Measurements from ENCODE around the gene BCORL1.

BCORL1 gene

GRCh38 chrX:130030826-130031225 is 48.4 kb downstream of the BCORL1 start:
- no peak for TF ChIP-seq CTCF (IDR thresholded peaks at IDR 0.05)
- no peaks in the 10 kb centered on the region for H3K27me3 ChIP-seq
- no peak overlapping the region for H3K27ac ChIP-seq
- peaks cover 5 to 70% (median 49%) of the 10 kb centered on the region in 3 donors for H3K36me3 ChIP-seq
- no peaks in the 10 kb centered on the region for H3K9me3 ChIP-seq
- H3K4me3 ChIP-seq, result no peak overlapping the region
- DNase-seq, result no peak
- intact Hi-C loops (cut with DNase I; ENCODE audit: low total_unique reads), result loop anchor here (10.0 kb wide), 1 partner anchor 436 kb away; no protein-coding TSS in a partner anchor
- H3K4me1 ChIP-seq, result no peaks in the 10 kb centered on the region

GRCh38 chrX:130032552-130032951 is 50.1 kb downstream of the BCORL1 start:
- no peaks in the 10 kb centered on the region for H3K4me1 ChIP-seq
- no peak for DNase-seq
- no peak for TF ChIP-seq CTCF (IDR thresholded peaks at IDR 0.05)
- H3K36me3 ChIP-seq, result peaks cover 12 to 75% (median 55%) of the 10 kb centered on the region in 3 donors
- H3K27me3 ChIP-seq, result no peaks in the 10 kb centered on the region
- no peak overlapping the region for H3K4me3 ChIP-seq
- no peak overlapping the region for H3K27ac ChIP-seq
- H3K9me3 ChIP-seq, result no peaks in the 10 kb centered on the region
- intact Hi-C loops (cut with DNase I; ENCODE audit: low total_unique reads), result loop anchor here (10.0 kb wide), 1 partner anchor 438 kb away; no protein-coding TSS in a partner anchor

- no peaks in the 10 kb centered on the region for H3K27me3 ChIP-seq
- no peak for TF ChIP-seq CTCF (IDR thresholded peaks at IDR 0.05)
- peaks cover 23 to 90% (median 63%) of the 10 kb centered on the region in 3 donors for H3K36me3 ChIP-seq
- DNase-seq, result no peak
- H3K4me3 ChIP-seq, result no peak overlapping the region
- H3K27ac ChIP-seq, result no peak overlapping the region
- intact Hi-C loops (cut with DNase I; ENCODE audit: low total_unique reads), result loop anchor here (10.0 kb wide), 1 partner anchor 439 kb away; no protein-coding TSS in a partner anchor
- H3K9me3 ChIP-seq, result no peaks in the 10 kb centered on the region
- no peaks in the 10 kb centered on the region for H3K4me1 ChIP-seq
Measured at GRCh38 chrX:130034178-130034577, 51.7 kb downstream of the BCORL1 start.

GRCh38 chrX:130039847-130040246 is 57.4 kb downstream of the BCORL1 start:
- H3K27ac ChIP-seq, result no peak overlapping the region
- no peaks in the 10 kb centered on the region for H3K9me3 ChIP-seq
- H3K4me1 ChIP-seq, result no peaks in the 10 kb centered on the region
- TF ChIP-seq CTCF (IDR thresholded peaks at IDR 0.05), result no peak
- intact Hi-C loops (cut with DNase I; ENCODE audit: low total_unique reads), result loop anchor here (10.0 kb wide), 1 partner anchor 445 kb away; no protein-coding TSS in a partner anchor
- H3K36me3 ChIP-seq, result peaks cover 22 to 89% (median 66%) of the 10 kb centered on the region in 3 donors
- H3K4me3 ChIP-seq, result no peak overlapping the region
- H3K27me3 ChIP-seq, result no peaks in the 10 kb centered on the region
- DNase-seq, result no peak

GRCh38 chrX:130047416-130047815 is 65.0 kb downstream of the BCORL1 start:
- H3K4me1 ChIP-seq, result no peaks in the 10 kb centered on the region
- H3K27me3 ChIP-seq, result no peaks in the 10 kb centered on the region
- no peaks in the 10 kb centered on the region for H3K9me3 ChIP-seq
- H3K36me3 ChIP-seq, result peaks cover 13 to 77% (median 49%) of the 10 kb centered on the region in 3 donors
- no peak overlapping the region for H3K4me3 ChIP-seq
- no peak for DNase-seq
- no peak overlapping the region for H3K27ac ChIP-seq
- TF ChIP-seq CTCF (IDR thresholded peaks at IDR 0.05), result no peak
- intact Hi-C loops (cut with DNase I; ENCODE audit: low total_unique reads), result no loop called here
